ENCODE results near the gene NEDD4L. TPM values are rescaled to one million over a fixed set of nuclear protein-coding genes. Genes with fewer than 3 reads are reported as not detected.

NEDD4L gene
- total RNA-seq, 1 donor from 2014 or later, result 32.6 TPM

DNA sequence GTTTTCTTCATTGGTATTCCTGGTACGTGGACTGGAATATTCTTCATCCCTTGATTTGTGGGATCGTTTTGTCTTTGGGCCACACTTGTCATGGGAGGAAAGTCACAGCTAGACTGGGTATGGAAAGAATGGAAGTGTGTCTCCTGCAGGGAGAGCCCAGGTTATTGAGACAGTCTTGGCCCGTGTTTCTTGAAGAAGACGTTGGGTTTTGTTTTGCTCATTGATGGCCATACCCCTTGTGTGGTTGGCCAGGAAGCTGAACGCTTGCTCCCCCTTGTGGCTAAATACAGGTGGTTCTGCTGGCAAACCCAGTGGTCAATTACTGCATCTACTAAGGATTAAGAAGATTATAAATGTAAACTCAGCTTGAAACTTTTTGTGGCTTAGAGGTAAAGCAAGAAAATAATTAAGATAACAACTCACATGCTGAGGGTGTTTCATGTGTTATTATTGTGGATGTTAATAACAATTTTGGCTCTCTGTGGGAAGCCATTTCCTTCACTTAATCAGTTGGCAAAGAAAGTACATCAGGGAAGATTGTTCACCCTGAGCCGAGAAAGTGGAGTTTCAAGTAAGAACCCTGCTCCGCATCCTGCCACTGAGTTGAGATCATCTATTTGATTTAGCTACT lies 91.8 kb downstream of the NEDD4L start:
- ChIA-PET CTCF (interaction anchor here (0.6 to 3.1 kb wide), 19 partner anchors 9 to 628 kb away, joined by 3 to 18 read pairs (median 5); partner anchors contain the start of gene NEDD4L), POLR2A (interaction anchor here (1.0 to 1.6 kb wide), 2 partner anchors 121 to 506 kb away, joined by 3 to 4 read pairs; no protein-coding TSS in a partner anchor)
- ATAC-seq (ENCODE audit: low read depth) (peak; percentile 65), DNase-seq (peak; percentile 25)
- Mint-ChIP-seq H3K27ac (peak overlapping the region; percentile 3), H3K27me3 (no peaks in the 10 kb centered on the region), H3K4me3 (peak overlapping the region; percentile 52), H3K36me3 (ENCODE audit: low read depth) (no peaks in the 10 kb centered on the region), H3K4me1 (peaks cover 33% of the 10 kb centered on the region), H3K9me3 (no peaks in the 10 kb centered on the region)
- intact Hi-C loops (cut with micrococcal nuclease), result loop anchor here (1.0 to 10.0 kb wide), 6 partner anchors 93 to 1391 kb away; partner anchors contain the start of gene NARS1
- TF ChIP-seq, protein P1, sequence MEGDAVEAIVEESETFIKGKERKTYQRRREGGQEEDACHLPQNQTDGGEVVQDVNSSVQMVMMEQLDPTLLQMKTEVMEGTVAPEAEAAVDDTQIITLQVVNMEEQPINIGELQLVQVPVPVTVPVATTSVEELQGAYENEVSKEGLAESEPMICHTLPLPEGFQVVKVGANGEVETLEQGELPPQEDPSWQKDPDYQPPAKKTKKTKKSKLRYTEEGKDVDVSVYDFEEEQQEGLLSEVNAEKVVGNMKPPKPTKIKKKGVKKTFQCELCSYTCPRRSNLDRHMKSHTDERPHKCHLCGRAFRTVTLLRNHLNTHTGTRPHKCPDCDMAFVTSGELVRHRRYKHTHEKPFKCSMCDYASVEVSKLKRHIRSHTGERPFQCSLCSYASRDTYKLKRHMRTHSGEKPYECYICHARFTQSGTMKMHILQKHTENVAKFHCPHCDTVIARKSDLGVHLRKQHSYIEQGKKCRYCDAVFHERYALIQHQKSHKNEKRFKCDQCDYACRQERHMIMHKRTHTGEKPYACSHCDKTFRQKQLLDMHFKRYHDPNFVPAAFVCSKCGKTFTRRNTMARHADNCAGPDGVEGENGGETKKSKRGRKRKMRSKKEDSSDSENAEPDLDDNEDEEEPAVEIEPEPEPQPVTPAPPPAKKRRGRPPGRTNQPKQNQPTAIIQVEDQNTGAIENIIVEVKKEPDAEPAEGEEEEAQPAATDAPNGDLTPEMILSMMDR (IDR thresholded peaks at IDR 0.05), result no peak

DNA sequence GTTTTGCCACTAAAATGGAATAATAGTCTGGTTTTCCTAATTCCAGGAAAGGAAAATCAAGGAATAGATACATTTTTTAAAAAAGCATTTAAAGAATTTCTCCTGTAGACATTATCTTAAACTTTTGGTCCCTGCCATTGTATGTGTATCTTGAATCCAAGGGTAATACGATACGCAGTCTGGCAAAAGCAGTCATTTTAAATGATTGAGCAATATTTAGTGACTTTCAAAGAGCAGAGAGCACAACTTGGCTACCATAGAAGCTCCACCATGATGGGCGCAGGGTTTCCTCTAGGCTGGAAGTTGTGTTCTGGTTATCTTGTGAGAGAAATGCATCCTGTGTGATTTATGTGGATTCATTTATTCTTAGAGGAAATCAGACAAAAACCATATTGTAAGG lies 92.9 kb downstream of the NEDD4L start:
- POLR2A ChIA-PET, result interaction anchor here (1.8 kb wide), 1 partner anchor 12 kb away, joined by 5 read pairs; no protein-coding TSS in a partner anchor
- Mint-ChIP-seq H3K36me3 (ENCODE audit: low read depth) (no peaks in the 10 kb centered on the region), H3K4me3 (no peak overlapping the region), H3K9me3 (no peaks in the 10 kb centered on the region), H3K4me1 (peaks cover 33% of the 10 kb centered on the region), H3K27ac (no peak overlapping the region), H3K27me3 (no peaks in the 10 kb centered on the region)
- TF ChIP-seq, protein P1 (IDR thresholded peaks at IDR 0.05), result no peak
- ATAC-seq (ENCODE audit: low read depth) (no peak), DNase-seq (no peak)
- CTCF ChIA-PET, result interaction anchor here (0.8 to 3.1 kb wide), 10 partner anchors 12 to 255 kb away, joined by 3 to 18 read pairs (median 10); partner anchors contain the start of gene NEDD4L
- intact Hi-C loops (cut with micrococcal nuclease), result loop anchor here (5.0 to 10.0 kb wide), 3 partner anchors 515 to 1392 kb away; partner anchors contain the start of gene NARS1

DNA sequence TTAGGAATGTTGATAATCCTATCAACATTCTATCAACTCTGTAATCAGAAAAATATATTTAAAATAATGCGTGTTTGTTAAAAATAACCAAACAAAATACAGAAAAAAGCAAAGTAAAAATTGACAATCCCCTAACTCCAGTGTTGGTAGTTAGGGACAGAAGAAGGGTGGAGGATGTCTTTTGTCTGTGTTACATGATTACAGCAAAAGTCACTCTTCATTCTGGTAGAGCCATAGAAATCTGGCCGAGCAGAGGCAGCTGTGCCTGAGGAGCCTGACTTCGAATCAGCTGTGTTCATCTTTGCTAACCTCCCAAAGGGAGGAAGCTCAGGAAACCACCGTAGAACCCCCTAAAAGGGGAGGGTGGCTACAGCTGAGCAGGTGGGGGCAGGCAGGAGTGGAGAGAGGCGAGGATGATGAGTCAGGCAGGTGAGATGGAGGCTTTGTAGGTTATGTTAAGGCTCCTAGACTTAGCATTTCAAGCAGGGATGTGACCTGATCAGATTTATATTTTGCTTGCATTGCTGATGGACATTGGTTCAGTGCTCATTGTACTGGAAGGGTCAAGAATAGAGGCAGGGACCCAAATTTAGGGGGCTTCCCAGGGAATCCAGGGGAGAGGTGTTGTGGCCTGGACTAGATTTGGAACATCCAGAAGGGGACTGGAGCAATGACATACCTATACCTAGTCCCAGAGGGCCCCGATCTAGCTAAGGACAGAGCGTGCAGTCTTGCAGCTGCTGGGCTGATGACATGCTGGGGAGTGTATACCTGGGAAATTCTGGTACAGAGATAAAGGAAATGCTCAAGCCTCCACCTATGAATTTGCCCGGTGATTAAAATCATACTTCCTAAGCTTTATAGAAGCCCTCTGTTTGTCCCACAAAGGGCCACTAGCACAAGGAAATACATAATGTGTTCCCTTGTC lies 95.7 kb downstream of the NEDD4L start:
- Mint-ChIP-seq H3K36me3 (ENCODE audit: low read depth) (no peaks in the 10 kb centered on the region), H3K4me3 (peak overlapping the region; percentile 21), H3K27ac (peak overlapping the region; percentile 86), H3K9me3 (no peaks in the 10 kb centered on the region), H3K4me1 (peaks cover 33% of the 10 kb centered on the region), H3K27me3 (no peaks in the 10 kb centered on the region)
- ChIA-PET CTCF (interaction anchor here (0.9 to 1.0 kb wide), 2 partner anchors 41 to 301 kb away, joined by 3 to 4 read pairs; no protein-coding TSS in a partner anchor), POLR2A (interaction anchor here (0.6 to 1.4 kb wide), 4 partner anchors 12 to 1000 kb away, joined by 3 read pairs; partner anchors contain the start of gene SEC11C)
- intact Hi-C loops (cut with micrococcal nuclease), result loop anchor here (1.0 to 10.0 kb wide), 5 partner anchors 10 to 1395 kb away; partner anchors contain the start of gene NARS1
- DNase-seq (peak; percentile 25), ATAC-seq (ENCODE audit: low read depth) (peak; percentile 93)
- TF ChIP-seq, protein P1 (IDR thresholded peaks at IDR 0.05), result no peak

DNA sequence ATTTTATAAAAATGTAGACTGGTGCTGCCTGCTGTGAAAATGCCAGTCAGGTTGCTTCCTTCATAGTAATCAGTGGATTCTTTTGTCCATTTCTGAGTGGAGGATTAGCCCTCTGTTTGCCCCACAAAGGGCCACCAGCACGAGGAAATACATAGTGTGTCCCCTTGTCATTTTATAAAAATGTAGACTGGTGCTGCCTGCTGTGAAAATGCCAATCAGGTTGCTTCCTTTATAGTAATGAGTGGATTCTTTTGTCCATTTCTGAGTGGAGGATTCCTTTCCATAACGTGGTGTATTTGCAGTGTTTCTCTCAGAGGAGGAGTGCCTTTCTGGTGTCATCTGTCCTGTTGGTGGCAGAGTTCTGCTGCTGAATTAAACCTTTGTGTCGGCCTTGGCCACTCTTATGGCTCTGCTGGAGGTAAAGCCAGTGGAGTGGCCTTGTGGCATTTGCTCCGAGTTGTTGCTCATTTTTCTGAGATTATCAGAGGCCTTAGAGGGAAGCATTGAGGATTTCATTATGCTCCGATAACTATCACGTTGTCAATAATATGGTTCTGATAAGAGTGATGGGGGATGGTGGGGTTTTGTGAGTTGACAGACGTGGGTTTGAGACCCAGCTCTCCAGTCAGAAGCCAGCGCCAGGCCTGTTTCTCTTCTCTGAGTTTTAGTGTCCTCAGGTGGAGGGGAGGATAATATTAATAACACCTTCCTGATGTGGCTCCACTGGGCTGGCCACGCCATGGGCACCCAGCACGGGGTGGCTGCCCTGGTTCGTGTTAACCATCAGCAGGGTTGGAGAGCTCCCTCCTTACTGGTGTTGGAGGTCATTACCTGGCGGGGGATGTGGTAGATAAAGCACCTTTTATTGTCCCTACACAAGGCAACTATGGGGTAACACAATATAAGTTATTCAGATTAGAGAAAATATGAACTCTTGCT lies 96.6 kb downstream of the NEDD4L start:
- CTCF ChIA-PET, result interaction anchor here (0.9 to 1.0 kb wide), 2 partner anchors 19 to 302 kb away, joined by 3 read pairs; no protein-coding TSS in a partner anchor

More for the DNA sequence above, 96.6 kb downstream of the NEDD4L start:
- peaks cover 25% of the 10 kb centered on the region for H3K4me1 Mint-ChIP-seq
- peak overlapping the region; percentile 86 for H3K27ac Mint-ChIP-seq
- POLR2A ChIA-PET, result interaction anchor here (1.4 kb wide), 1 partner anchor 518 kb away, joined by 3 read pairs; no protein-coding TSS in a partner anchor
- DNase-seq (no peak), ATAC-seq (ENCODE audit: low read depth) (no peak)
- TF ChIP-seq, protein P1 (IDR thresholded peaks at IDR 0.05), result no peak
- no peaks in the 10 kb centered on the region for H3K9me3 Mint-ChIP-seq
- H3K4me3 Mint-ChIP-seq, result no peak overlapping the region
- no peaks in the 10 kb centered on the region for H3K36me3 Mint-ChIP-seq (ENCODE audit: low read depth)
- intact Hi-C loops (cut with micrococcal nuclease), result no loop called here
- H3K27me3 Mint-ChIP-seq, result no peaks in the 10 kb centered on the region

Measured in activated B cell treated with CpG ODN at 0.5 μM for 24 hours (primary cell).